Right lobe of liver (tissue), 4 donors: ENCODE measurements around the gene AADAT.

Experiments used
- CTCF ChIP-seq, 4 donors: fragments of 200-600 bp in 3 of 4; fragments of 450-650 bp in 1 of 4; IDR thresholded peaks; one replicate each; pipeline versions ENCODE4 v1.5.1 to v1.8.0; 2016 to 2022; ENCODE audit warnings: antibody characterized with exemption in 4 of 4, mild to moderate bottlenecking in 2 of 4
- POLR2A ChIP-seq: fragments of 450-650 bp; IDR thresholded peaks from one replicate; pipeline ENCODE4 v1.6.1; 2017; ENCODE audit warnings: antibody characterized with exemption, mild to moderate bottlenecking
- donor health status: DM: no; HTN: no; CAD: no.
- donor health status: DM: no; HTN: no; CAD: no.
- donor health status: DM: no; HTN: yes; CAD: no.

DNA sequence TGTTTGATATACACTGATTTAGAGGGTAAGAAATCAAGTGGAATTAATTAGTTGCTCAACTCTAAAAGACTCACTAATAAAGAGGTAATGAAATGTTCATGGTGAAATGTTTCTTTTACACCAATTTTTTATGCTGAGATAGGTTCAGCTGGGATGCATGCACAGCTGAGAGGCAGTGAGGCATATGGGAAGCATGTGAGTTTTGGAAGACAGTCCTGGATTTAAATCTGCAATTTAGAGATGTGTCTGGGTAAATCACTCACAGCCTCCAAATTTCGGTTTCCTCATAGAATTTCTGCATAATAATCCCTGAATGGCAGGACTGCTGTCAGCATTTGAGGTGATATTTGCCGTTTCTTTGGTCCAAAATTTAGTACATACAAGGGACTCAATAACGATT is 48.2 kb upstream of the AADAT start:
- TF ChIP-seq CTCF (IDR thresholded peaks at IDR 0.05) (no peak), POLR2A (no peak)
